ENCODE measurements around the gene ACOX1. TPM values are rescaled to one million over a fixed set of nuclear protein-coding genes. Genes with fewer than 3 reads are reported as not detected.
A peak's percentile ranks its signal among the peaks of the same experiment; 100 is the strongest.

ACOX1 gene
- total and polyA plus RNA-seq, 9 donors = 10.6 to 53.0 (median 39.4) TPM

DNA sequence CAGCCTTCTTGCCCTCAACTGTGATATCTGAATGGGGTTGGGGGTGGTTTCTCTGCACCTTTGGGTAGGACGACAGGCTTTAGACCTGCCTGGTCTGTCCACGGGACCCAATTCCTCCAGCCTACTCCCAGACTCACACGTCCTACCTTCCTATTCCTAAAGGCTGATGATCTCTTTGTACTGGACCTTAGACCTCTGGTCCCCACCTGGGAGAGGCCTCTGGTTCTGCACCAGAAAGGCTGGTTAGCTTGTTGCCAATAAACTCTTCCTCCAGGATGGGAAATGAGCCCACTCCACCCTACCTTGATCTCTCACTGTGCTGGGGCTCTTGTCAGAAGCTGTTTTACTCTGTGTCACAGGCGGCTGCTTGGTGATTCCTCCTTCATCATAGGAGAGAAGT lies 52.5 kb downstream of the ACOX1 start:
- TF ChIP-seq, protein P1, sequence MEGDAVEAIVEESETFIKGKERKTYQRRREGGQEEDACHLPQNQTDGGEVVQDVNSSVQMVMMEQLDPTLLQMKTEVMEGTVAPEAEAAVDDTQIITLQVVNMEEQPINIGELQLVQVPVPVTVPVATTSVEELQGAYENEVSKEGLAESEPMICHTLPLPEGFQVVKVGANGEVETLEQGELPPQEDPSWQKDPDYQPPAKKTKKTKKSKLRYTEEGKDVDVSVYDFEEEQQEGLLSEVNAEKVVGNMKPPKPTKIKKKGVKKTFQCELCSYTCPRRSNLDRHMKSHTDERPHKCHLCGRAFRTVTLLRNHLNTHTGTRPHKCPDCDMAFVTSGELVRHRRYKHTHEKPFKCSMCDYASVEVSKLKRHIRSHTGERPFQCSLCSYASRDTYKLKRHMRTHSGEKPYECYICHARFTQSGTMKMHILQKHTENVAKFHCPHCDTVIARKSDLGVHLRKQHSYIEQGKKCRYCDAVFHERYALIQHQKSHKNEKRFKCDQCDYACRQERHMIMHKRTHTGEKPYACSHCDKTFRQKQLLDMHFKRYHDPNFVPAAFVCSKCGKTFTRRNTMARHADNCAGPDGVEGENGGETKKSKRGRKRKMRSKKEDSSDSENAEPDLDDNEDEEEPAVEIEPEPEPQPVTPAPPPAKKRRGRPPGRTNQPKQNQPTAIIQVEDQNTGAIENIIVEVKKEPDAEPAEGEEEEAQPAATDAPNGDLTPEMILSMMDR (IDR thresholded peaks at IDR 0.05) = no peak
- TF ChIP-seq EP300 (IDR thresholded peaks at IDR 0.05) (no peak), POLR2A (IDR thresholded peaks at IDR 0.05) (no peak)
- Histone ChIP-seq H3K27ac (no peak overlapping the region), H3K36me3 (no peaks in the 10 kb centered on the region), H3K4me1 (ENCODE audit: insufficient read depth) (no peaks in the 10 kb centered on the region), H3K9me3 (no peaks in the 10 kb centered on the region), H3K4me3 (no peak overlapping the region), H3K27me3 (no peaks in the 10 kb centered on the region)
- 91 to 95% (median 94%) methylated on average over 4 of the region's 4 CpGs for WGBS, 3 donors
- intact Hi-C loops (cut with DNase I) = no loop called here
- DNase-seq = no peak

DNA sequence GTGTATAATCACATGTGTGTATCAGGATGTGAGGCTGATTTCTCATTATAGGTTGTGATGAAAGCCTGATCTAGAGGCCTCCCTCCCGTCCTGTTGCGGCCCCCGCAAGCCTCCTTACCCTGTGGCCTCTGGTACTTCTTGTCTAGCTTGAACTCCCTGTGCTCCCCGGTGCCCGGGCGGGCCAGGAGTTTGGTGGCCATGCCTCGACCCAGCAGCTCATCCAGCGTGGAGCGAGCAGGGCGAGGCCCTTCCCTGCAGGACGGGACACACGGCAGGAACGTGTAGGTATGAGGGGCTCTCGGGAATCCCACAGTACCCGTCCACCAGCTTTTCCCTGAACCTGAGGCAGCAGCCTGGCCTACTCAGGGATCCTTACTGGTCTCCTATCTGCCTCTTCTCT lies 53.1 kb downstream of the ACOX1 start:
- H3K36me3 ChIP-seq = no peaks in the 10 kb centered on the region
- 94 to 97% (median 94%) methylated on average over 15 of the region's 15 CpGs for WGBS, 3 donors
- intact Hi-C loops (cut with DNase I) = no loop called here

DNA sequence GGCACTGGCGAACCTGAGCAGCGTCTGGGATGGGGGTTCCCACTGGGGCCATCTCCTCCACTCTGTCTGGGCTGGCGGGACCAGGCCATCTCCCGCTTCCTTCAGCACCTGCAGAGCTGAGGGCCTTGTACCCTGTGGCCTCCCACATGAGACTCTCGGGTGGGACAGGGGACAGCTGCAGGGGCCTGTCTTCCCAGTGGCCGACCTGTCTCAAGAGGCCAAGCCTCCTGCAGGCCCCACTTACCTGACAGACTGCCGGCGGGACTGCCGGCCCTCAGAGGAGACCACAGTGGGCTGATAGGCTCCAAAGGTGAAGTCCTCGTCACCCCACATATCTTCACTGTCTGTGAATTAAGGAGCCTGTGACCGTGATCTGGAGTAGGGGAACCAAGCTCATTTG lies 53.9 kb downstream of the ACOX1 start:
- H3K27me3 ChIP-seq = no peaks in the 10 kb centered on the region
- H3K4me1 ChIP-seq (ENCODE audit: insufficient read depth) = no peaks in the 10 kb centered on the region
- DNase-seq = no peak
- H3K4me3 ChIP-seq = no peak overlapping the region
- TF ChIP-seq, protein P1 (IDR thresholded peaks at IDR 0.05) = no peak
- no peak for TF ChIP-seq POLR2A (IDR thresholded peaks at IDR 0.05)
- TF ChIP-seq EP300 (IDR thresholded peaks at IDR 0.05) = no peak
- no peak overlapping the region for H3K27ac ChIP-seq
- no peaks in the 10 kb centered on the region for H3K36me3 ChIP-seq
- 92 to 95% (median 95%) methylated on average over 11 of the region's 11 CpGs for WGBS, 3 donors
- H3K9me3 ChIP-seq = no peaks in the 10 kb centered on the region
- intact Hi-C loops (cut with DNase I) = no loop called here

More for the DNA sequence above, 53.1 kb downstream of the ACOX1 start:
- H3K27me3 ChIP-seq = no peaks in the 10 kb centered on the region
- H3K9me3 ChIP-seq = no peaks in the 10 kb centered on the region
- no peaks in the 10 kb centered on the region for H3K4me1 ChIP-seq (ENCODE audit: insufficient read depth)
- DNase-seq = no peak
- no peak overlapping the region for H3K27ac ChIP-seq
- TF ChIP-seq POLR2A (IDR thresholded peaks at IDR 0.05) = no peak
- TF ChIP-seq, protein P1 (IDR thresholded peaks at IDR 0.05) = no peak
- no peak for TF ChIP-seq EP300 (IDR thresholded peaks at IDR 0.05)
- no peak overlapping the region for H3K4me3 ChIP-seq

DNA sequence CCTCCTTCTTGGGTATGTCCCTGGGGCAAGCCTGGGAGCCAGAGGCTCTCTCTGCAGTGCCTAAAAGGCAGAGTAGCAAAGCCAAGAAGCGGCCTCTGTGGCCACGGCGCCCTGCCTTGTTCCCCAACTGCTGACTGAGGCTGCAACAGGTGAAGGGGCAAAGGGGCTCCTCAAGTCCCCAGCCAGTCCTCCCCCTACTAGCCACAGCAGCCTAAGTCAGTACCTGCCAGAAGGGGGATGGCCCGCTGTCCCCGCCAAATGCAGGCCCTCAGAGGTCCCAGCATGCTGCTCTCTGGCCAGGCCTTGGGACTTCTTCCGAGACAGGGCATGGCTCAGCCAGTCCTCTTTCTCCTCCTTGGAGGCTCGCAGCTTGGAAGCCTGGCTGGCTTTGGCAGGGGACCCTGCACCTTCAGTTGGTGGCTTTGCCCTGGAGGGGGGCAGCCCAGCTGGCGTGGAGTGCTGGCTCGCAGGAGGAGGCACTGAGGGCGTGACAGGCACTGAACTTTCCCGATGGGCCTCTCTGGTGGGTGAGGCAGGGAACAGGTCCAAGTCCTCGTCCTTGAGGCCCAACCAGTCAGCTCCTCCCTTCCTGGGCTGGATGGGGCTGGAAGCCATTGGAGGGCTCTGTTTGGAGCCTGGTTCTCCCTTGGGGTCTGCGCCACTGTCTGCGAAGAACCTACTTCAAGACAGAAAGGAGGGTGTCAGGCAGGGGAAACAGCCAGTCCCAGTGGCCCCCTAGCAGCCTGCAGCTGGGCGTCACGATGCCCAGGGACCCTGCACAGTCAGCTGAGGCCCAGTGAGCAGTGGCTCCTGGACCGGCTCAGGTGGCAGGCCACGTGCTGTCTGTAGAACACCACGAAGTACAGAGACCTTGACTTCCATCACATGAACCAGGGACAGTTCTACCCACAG lies 55.7 kb downstream of the ACOX1 start:
- Histone ChIP-seq H3K36me3 (no peaks in the 10 kb centered on the region), H3K4me1 (ENCODE audit: insufficient read depth) (no peaks in the 10 kb centered on the region), H3K27ac (peak overlapping the region in 1 of 2 donors; percentile 33), H3K27me3 (no peaks in the 10 kb centered on the region), H3K4me3 (no peak overlapping the region), H3K9me3 (no peaks in the 10 kb centered on the region)
- DNase-seq = peak; percentile 45 to 68 (median 59)
- intact Hi-C loops (cut with DNase I) = no loop called here
- 58 to 72% (median 65%) methylated on average over 15 to 19 of the region's 19 CpGs for WGBS, 3 donors
- TF ChIP-seq POLR2A (IDR thresholded peaks at IDR 0.05) (no peak), EP300 (IDR thresholded peaks at IDR 0.05) (no peak)
- TF ChIP-seq, protein P1 (IDR thresholded peaks at IDR 0.05) = no peak
